H1 (cell line): Measurements from ENCODE around the gene PROP1. TPM values are rescaled to one million over a fixed set of nuclear protein-coding genes. Genes with fewer than 3 reads are reported as not detected.

Experiments used
- CTCF ChIA-PET: fragments of 300-600 bp; sonication (Branson Sonifier 250); formaldehyde crosslinking; loops from one replicate; lab custom pipeline; 2021; ENCODE audit not compliant: partially characterized antibody; lab: Charles Lee
- POLR2A ChIA-PET: fragments of 300-600 bp; sonication (Branson Sonifier 250); formaldehyde crosslinking; loops from one replicate; lab custom pipeline; 2021; ENCODE audit warnings: inconsistent platforms; ENCODE audit not compliant: partially characterized antibody; lab: Charles Lee
- DNase-seq, 2 experiments: peaks; one replicate each; pipeline versions ENCODE4 v3.0.0 to v3.0.0-alpha.2; 2010 to 2022; ENCODE audit warnings: low spot score in 2 of 2, low read depth in 1 of 2, mixed read lengths in 1 of 2
- FAIRE-seq: peaks from 2 replicates; lab custom pipeline; 2011; peaks lifted over from hg19 to GRCh38; lab: Jason Lieb, UNC
- H2AFZ ChIP-seq: 2 replicates; pipeline ENCODE4 v1.8.1; 2012; ENCODE audit warnings: low read length, inconsistent platforms
- H2AK5ac ChIP-seq: 2 replicates; pipeline ENCODE4 v1.6.1; 2013; ENCODE audit warnings: low read depth, low read length
- H2BK120ac ChIP-seq: replicated peaks from 2 replicates; pipeline ENCODE3; 2013; ENCODE audit warnings: low read depth, low read length, inconsistent platforms
- H2BK12ac ChIP-seq: 2 replicates; pipeline ENCODE4 v1.6.1; 2013; ENCODE audit warnings: low read depth, low read length
- H2BK15ac ChIP-seq: 2 replicates; pipeline ENCODE4 v1.6.1; 2013; ENCODE audit warnings: low read length
- H2BK20ac ChIP-seq: 2 replicates; pipeline ENCODE4 v1.6.1; 2013; ENCODE audit warnings: low read length
- H2BK5ac ChIP-seq: 2 replicates; pipeline ENCODE4 v1.6.1; 2013; ENCODE audit warnings: low read depth, low read length
- H3K14ac ChIP-seq: 2 replicates; pipeline ENCODE4 v1.6.1; 2013; ENCODE audit warnings: inconsistent platforms; ENCODE audit not compliant: insufficient read length
- H3K18ac ChIP-seq: 2 replicates; pipeline ENCODE4 v1.6.1; 2013; ENCODE audit warnings: low read length; ENCODE audit errors: extremely low read depth
- H3K23ac ChIP-seq: 2 replicates; pipeline ENCODE4 v1.6.1; 2013; ENCODE audit warnings: inconsistent platforms; ENCODE audit not compliant: insufficient read length
- H3K23me2 ChIP-seq: 2 replicates; pipeline ENCODE4 v1.6.1; 2013; ENCODE audit warnings: low read depth, low read length
- H3K27ac ChIP-seq: 2 replicates; pipeline ENCODE4 v1.6.1; 2011; ENCODE audit warnings: low read depth, low read length, inconsistent platforms
- H3K27me3 ChIP-seq, 4 experiments: replicated peaks in 1 of 4; 1 replicate in 1 of 4; 2 replicates in 3 of 4; pipeline versions ENCODE4 v1.6.1 to v1.8.1; 2011 to 2013; ENCODE audit warnings: low read length in 3 of 4, mild to moderate bottlenecking in 3 of 4, inconsistent platforms in 2 of 4, mixed read lengths in 2 of 4, moderate library complexity in 1 of 4; ENCODE audit not compliant: control insufficient read depth in 3 of 4, insufficient read depth in 3 of 4; ENCODE audit errors: extremely low read depth in 1 of 4
- H3K36me3 ChIP-seq, 4 experiments: 2 replicates each; pipeline versions ENCODE4 v1.6.1 to v1.8.1; 2011 to 2013; ENCODE audit warnings: mild to moderate bottlenecking in 4 of 4, low read length in 3 of 4, moderate library complexity in 2 of 4, control low read depth in 1 of 4, inconsistent platforms in 1 of 4; ENCODE audit not compliant: insufficient read depth in 4 of 4, control insufficient read depth in 2 of 4
- H3K4ac ChIP-seq: replicated peaks from 2 replicates; pipeline ENCODE3; 2013; ENCODE audit warnings: low read length, low read depth, mixed read lengths, inconsistent platforms; ENCODE audit not compliant: insufficient read length
- H3K4me1 ChIP-seq, 4 experiments: replicated peaks in 1 of 4; 1 replicate in 1 of 4; 2 replicates in 3 of 4; pipeline versions ENCODE4 v1.6.1 to v1.8.1; 2011 to 2013; ENCODE audit warnings: low read length in 3 of 4, inconsistent platforms in 2 of 4, mixed read lengths in 1 of 4; ENCODE audit not compliant: insufficient read depth in 4 of 4, control insufficient read depth in 3 of 4
- H3K4me2 ChIP-seq, 2 experiments: 2 replicates each; pipeline versions ENCODE4 v1.6.1 to v1.8.1; 2011 to 2013; ENCODE audit warnings: low read depth in 2 of 2, low read length in 2 of 2, control low read depth in 1 of 2, inconsistent platforms in 1 of 2, mild to moderate bottlenecking in 1 of 2; ENCODE audit not compliant: insufficient read depth in 1 of 2
- H3K4me3 ChIP-seq, 4 experiments: fragments of 200-600, 300-600 bp in 1 of 4; sonication (generic), shearing (Covaris generic), sonication (Bioruptor Twin) in 1 of 4; 2 replicates each; pipeline versions ENCODE4 v1.5.1 to v1.8.1; 2011 to 2016; ENCODE audit warnings: low read length in 4 of 4, low read depth in 3 of 4, control low read depth in 2 of 4, inconsistent platforms in 2 of 4, mild to moderate bottlenecking in 2 of 4, mixed read lengths in 1 of 4, moderate library complexity in 1 of 4; ENCODE audit not compliant: insufficient read depth in 2 of 4; ENCODE audit errors: extremely low read depth in 1 of 4
- H3K56ac ChIP-seq: replicated peaks from 2 replicates; pipeline ENCODE3; 2013; ENCODE audit warnings: low read depth, mild to moderate bottlenecking, mixed read lengths, low read length, inconsistent platforms; ENCODE audit not compliant: insufficient read length
- H3K79me1 ChIP-seq: 2 replicates; pipeline ENCODE4 v1.6.1; 2013; ENCODE audit warnings: low read depth, low read length, control low read depth
- H3K79me2 ChIP-seq, 2 experiments: 2 replicates each; pipeline versions ENCODE4 v1.6.1 to v1.8.1; 2012 to 2013; ENCODE audit warnings: low read length in 2 of 2, mild to moderate bottlenecking in 2 of 2, inconsistent platforms in 1 of 2; ENCODE audit not compliant: insufficient read depth in 2 of 2, control insufficient read depth in 1 of 2
- H3K9ac ChIP-seq, 4 experiments: replicated peaks in 1 of 4; 1 replicate in 1 of 4; 2 replicates in 3 of 4; pipeline versions ENCODE4 v1.6.1 to v1.8.1; 2011 to 2013; ENCODE audit warnings: low read depth in 3 of 4, low read length in 3 of 4, control low read depth in 2 of 4, mild to moderate bottlenecking in 2 of 4, moderate library complexity in 2 of 4, inconsistent platforms in 1 of 4; ENCODE audit errors: extremely low read depth in 1 of 4
- H3K9me3 ChIP-seq, 2 experiments: 2 replicates each; pipeline versions ENCODE4 v1.6.1 to v1.8.1; 2012 to 2013; ENCODE audit warnings: mild to moderate bottlenecking in 2 of 2, moderate library complexity in 2 of 2, control low read depth in 1 of 2, inconsistent platforms in 1 of 2, low read depth in 1 of 2, low read length in 1 of 2, mixed read lengths in 1 of 2; ENCODE audit not compliant: insufficient read depth in 2 of 2
- H4K20me1 ChIP-seq, 2 experiments: replicated peaks in 1 of 2; 2 replicates each; pipeline versions ENCODE3 to v1.8.1; 2011 to 2013; ENCODE audit warnings: inconsistent platforms in 2 of 2, low read length in 2 of 2, mild to moderate bottlenecking in 1 of 2; ENCODE audit not compliant: insufficient read depth in 2 of 2, control insufficient read depth in 1 of 2
- H4K5ac ChIP-seq: 2 replicates; pipeline ENCODE4 v1.6.1; 2013; ENCODE audit warnings: low read length, low read depth, mixed read lengths, inconsistent platforms; ENCODE audit not compliant: insufficient read length
- H4K8ac ChIP-seq: 2 replicates; pipeline ENCODE4 v1.8.0; 2013; ENCODE audit warnings: mild to moderate bottlenecking, moderate library complexity, low read length, inconsistent platforms; ENCODE audit not compliant: insufficient read depth; ENCODE audit errors: extremely low read depth
- H4K91ac ChIP-seq: replicated peaks from 2 replicates; pipeline ENCODE3; 2013; ENCODE audit warnings: low read length, mixed read lengths, inconsistent platforms; ENCODE audit not compliant: insufficient read length
- BRCA1 ChIP-seq: IDR thresholded peaks from 2 replicates; pipeline ENCODE4 v1.6.1; 2012; ENCODE audit warnings: low read depth, low read length, improper control_type of control experiment
- MAFK ChIP-seq: IDR thresholded peaks from 2 replicates; pipeline ENCODE4 v1.6.1; 2012; ENCODE audit warnings: low read depth, mild to moderate bottlenecking, improper control_type of control experiment, low read length
- RXRA ChIP-seq: IDR thresholded peaks from 2 replicates; pipeline ENCODE4 v1.6.1; 2011; ENCODE audit warnings: low read depth, mild to moderate bottlenecking, low read length, moderate library complexity; ENCODE audit not compliant: insufficient read depth
- WGBS, 2 experiments: shearing (Covaris generic) in 1 of 2; methylation state at CpG; one replicate each; pipeline versions ENCODE4 v1.1.6 to v1.1.7; 2013 to 2015; ENCODE audit warnings: low lambda C conversion rate in 2 of 2, mixed read lengths in 2 of 2, inconsistent platforms in 1 of 2, low coverage in 1 of 2, missing lambda C conversion rate in 1 of 2; ENCODE audit not compliant: insufficient replicate concordance in 2 of 2, insufficient coverage in 1 of 2, insufficient read length in 1 of 2; ENCODE audit errors: extremely low coverage in 1 of 2, missing lambda C conversion rate in 1 of 2; 5-methylcytosine and 5-hydroxymethylcytosine counted together
- polyA plus RNA-seq, 7 experiments: library from polyadenylated mRNA; depleted of rRNA in 3 of 7; stranded (reverse) in 5 of 7; unstranded in 2 of 7; fragments of >200 nt in 5 of 7; fragments of 200-250 nt in 2 of 7; gene quantifications; 1 replicate in 5 of 7; 2 replicates in 1 of 7; 4 replicates in 1 of 7; pipeline versions ENCODE4 v1.2.1 to v1.2.3, GENCODE V29; 2011 to 2013; ENCODE audit warnings: missing spikeins in 2 of 7, mixed read lengths in 2 of 7
- total RNA-seq: library from RNA; stranded (reverse); fragmentation: NEBNext Ultra II Directional; extraction: Animal tissue kit (Norgen Biotek cat#: 25700); gene quantifications from 2 replicates; pipeline ENCODE4 v1.2.1, GENCODE V29; 2021

Gene PROP1
- total and polyA plus RNA-seq, 2 of the 8 experiments (the other 6 are each of a cell fraction or from before 2014, with no cell fraction given), result not detected

DNA sequence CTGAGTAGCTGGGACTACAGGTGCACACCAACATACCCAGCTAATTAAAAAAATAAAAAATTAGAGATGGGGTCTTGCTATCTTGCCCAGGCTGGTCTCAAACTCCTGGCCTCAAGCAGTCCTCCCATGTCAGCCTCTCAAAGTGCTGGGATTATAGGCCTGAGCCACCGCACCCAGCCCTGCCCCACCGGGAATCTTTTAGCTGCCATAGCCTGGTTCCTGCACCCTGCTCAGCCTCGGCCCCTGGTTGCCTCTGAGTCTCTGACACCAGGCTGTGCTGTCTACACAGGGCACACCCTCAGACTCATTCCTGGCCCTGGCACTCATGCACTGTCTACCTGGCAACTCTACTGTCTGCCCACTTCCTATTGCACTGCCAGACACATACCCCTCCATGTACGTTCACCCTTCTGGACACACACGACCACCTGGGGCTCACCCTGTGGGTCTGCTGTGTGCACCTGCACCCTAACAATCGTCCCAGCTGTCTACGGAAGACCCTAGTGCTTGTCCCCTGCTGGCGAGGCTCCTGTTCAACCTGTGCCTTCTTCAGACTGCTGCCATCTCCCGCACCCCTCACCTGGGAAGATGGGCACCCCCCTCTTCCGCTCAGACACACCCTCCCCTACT, 1.4 kb downstream of the PROP1 start:
- 0 out of 2 replicates have a peak overlapping the region, but pooled peaks have one; percentile 72 for H2BK15ac ChIP-seq
- no peak overlapping the region for H2BK5ac ChIP-seq
- no peak overlapping the region for H3K18ac ChIP-seq
- ChIA-PET CTCF (interaction anchor here (1.3 to 2.4 kb wide), 6 partner anchors 10 to 96 kb away, joined by 3 to 10 read pairs (median 4); no protein-coding TSS in a partner anchor), POLR2A (interaction anchor here (1.0 kb wide), 1 partner anchor 10 kb away, joined by 4 read pairs; no protein-coding TSS in a partner anchor)
- no peaks in the 10 kb centered on the region for H3K79me1 ChIP-seq
- TF ChIP-seq MAFK (no peak), RXRA (no peak), BRCA1 (no peak)
- H3K23me2 ChIP-seq, result no peaks in the 10 kb centered on the region
- no peak overlapping the region for H3K4me3 ChIP-seq
- FAIRE-seq (no peak), DNase-seq (no peak)
- H3K9me3 ChIP-seq, result no peaks in the 10 kb centered on the region
- no peak overlapping the region for H2AFZ ChIP-seq
- H3K9ac ChIP-seq, result no peak overlapping the region
- no peak overlapping the region for H3K27ac ChIP-seq
- peaks cover 0 to 2% of the 10 kb centered on the region in 2 experiments for H4K20me1 ChIP-seq
- H3K79me2 ChIP-seq, result no peaks in the 10 kb centered on the region
- WGBS, 2 experiments, result 88% methylated on average over 10 of the region's 10 CpGs; no CpG with 5 or more reads in 1 of the 2 experiments
- H2BK12ac ChIP-seq, result no peak overlapping the region
- H4K5ac ChIP-seq, result no peak overlapping the region
- peak overlapping the region; percentile 62 for H4K8ac ChIP-seq
- peaks cover 0 to 10% (median 5%) of the 10 kb centered on the region in 4 experiments; a peak in 6 of 7 replicates for H3K4me1 ChIP-seq
- H3K14ac ChIP-seq, result no peak overlapping the region
- H2AK5ac ChIP-seq, result no peak overlapping the region
- H3K56ac ChIP-seq, result no peak overlapping the region
- H3K4me2 ChIP-seq, result no peak overlapping the region
- no peaks in the 10 kb centered on the region for H3K36me3 ChIP-seq
- H3K27me3 ChIP-seq, result no peaks in the 10 kb centered on the region; a peak in 1 of 7 replicates
- H2BK20ac ChIP-seq, result no peak overlapping the region
- no peak overlapping the region for H2BK120ac ChIP-seq
- no peak overlapping the region for H3K23ac ChIP-seq
- H4K91ac ChIP-seq, result no peak overlapping the region
- H3K4ac ChIP-seq, result peak overlapping the region; percentile 69
